Sciatic nerve (tissue), 2 donors: ENCODE measurements around the gene TP53BP1. TPM values are rescaled to one million over a fixed set of nuclear protein-coding genes. Genes with fewer than 3 reads are reported as not detected.

ENCODE experiments used
- ATAC-seq: fragments of 200-7000 bp; cut with Tn5 transposase; one replicate; pipeline ENCODE4 v1.9.1; 2020; ENCODE audit warnings: mild to moderate bottlenecking, moderate library complexity
- DNase-seq: peaks from one replicate; pipeline ENCODE4 v3.0.0-alpha.2; 2020; ENCODE audit warnings: low spot score
- intact Hi-C: fragments of 100-400 bp; cut with DNase I; formaldehyde crosslinking; loops from one replicate; pipeline ENCODE4 v1.14.2; 2022
- total RNA-seq: library from RNA; stranded (reverse); fragmentation: NEBNext Ultra II Directional; extraction: Animal tissue kit (Norgen Biotek cat#: 25700); gene quantifications from one replicate; pipeline ENCODE4 v1.2.1, GENCODE V29; 2021
- donor health status: DM: no; HTN: no; CAD: no.
- donor health status: DM: no; HTN: no; CAD: no.

The TP53BP1 gene
- total RNA-seq, 1 donor from 2014 or later = 60.6 TPM

DNA sequence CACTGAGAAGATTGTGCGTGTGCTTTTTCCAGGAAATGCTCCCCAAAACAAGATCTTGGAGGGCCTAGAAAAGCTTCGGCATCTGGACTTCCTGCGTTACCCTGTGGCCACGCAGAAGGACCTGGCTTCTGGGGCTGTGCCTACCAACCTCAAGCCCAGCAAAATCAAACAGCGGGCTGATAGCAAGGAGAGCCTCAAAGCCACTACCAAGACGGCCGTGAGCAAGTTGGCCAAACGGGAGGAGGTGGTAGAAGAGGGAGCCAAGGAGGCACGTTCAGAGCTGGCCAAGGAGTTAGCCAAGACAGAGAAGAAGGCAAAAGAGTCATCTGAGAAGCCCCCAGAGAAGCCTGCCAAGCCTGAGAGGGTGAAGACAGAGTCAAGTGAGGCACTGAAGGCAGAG is 29.3 kb upstream of the TP53BP1 start:
- DNase-seq (no peak), ATAC-seq (no peak)
- intact Hi-C loops = no loop called here

DNA sequence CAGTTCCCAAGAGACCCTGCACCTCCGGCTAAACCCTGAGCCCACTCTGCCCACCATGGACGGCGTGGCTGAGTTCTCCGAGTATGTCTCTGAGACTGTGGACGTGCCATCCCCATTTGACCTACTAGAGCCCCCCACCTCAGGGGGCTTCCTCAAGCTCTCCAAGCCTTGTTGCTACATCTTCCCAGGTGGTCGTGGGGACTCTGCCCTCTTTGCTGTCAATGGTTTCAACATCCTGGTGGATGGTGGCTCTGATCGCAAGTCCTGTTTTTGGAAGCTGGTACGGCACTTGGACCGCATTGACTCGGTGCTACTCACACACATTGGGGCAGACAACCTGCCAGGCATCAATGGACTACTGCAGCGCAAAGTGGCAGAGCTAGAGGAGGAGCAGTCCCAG is 28.5 kb upstream of the TP53BP1 start:
- no peak for DNase-seq

DNA sequence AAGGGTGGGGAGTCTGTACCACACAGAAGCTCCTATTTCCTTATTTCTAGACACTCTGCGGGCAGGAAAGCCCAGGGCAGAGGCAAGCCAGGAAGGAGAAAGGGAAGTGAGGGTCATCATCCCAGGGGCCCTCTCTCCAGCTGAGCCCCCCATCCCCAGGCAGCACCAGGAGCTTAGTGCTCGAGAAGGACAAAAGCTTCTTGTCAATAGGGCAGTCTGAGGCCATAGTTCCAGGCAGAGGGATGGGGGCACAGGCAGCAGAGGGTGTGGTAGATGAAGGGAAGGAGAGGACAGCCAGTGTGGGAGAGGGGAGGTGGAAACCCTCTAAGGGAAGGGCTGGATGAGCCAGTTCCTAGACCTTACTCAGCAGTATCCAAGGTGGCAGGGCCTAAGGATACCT is 27.2 kb upstream of the TP53BP1 start:
- no peak for ATAC-seq
- intact Hi-C loops = no loop called here
- DNase-seq = no peak

More for the DNA sequence above, 28.5 kb upstream of the TP53BP1 start:
- no peak for ATAC-seq
- intact Hi-C loops = no loop called here

DNA sequence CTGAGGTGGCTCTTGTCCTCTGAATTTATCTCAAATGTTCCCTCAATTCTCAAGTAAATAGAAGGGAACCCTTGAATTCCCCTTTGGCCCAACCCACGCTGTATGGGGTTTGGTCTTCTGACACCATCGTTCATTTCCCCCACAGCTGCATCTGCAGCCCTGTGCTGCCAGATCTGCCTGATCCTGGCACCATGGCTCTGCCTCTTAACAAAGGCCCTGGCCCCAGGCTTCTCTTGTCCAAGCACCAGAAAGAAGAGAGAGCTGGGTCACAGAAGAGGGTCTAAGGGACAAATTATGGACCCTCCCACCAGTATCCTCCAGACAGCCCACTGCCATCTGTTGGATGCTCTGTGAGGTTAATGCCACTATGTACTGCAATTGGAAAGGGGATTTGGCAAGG is 26.2 kb upstream of the TP53BP1 start:
- no peak for DNase-seq
- intact Hi-C loops = no loop called here
- no peak for ATAC-seq

DNA sequence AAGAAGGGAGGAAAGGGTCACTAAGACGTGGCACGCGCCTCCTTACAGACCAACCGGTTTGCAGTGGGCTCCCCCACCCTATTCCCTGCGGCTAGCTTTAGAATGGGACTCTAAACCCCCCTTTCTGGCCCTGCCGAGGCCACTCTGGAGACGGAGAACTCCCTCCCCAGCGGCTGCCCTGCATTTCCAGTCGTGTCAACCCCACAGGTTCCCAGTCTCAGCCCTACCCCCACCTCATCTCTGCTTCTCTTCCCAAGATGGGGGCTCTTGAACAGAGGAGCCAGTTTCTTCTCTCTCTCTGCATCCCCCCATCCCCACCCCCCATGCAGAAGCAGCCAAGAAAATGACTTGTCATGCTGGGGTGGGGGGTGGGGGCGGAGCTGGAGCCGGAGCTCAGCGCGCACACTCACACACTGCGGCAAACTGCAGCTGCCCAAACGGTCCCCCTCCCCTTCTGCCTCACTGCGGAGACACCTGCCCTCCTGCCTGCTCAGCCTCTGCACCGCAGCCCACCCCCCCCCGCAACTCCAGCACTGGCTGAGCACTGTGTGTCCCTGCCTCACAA is 25.3 kb upstream of the TP53BP1 start:
- intact Hi-C loops = no loop called here
- DNase-seq = no peak
- peak; percentile 52 for ATAC-seq

DNA sequence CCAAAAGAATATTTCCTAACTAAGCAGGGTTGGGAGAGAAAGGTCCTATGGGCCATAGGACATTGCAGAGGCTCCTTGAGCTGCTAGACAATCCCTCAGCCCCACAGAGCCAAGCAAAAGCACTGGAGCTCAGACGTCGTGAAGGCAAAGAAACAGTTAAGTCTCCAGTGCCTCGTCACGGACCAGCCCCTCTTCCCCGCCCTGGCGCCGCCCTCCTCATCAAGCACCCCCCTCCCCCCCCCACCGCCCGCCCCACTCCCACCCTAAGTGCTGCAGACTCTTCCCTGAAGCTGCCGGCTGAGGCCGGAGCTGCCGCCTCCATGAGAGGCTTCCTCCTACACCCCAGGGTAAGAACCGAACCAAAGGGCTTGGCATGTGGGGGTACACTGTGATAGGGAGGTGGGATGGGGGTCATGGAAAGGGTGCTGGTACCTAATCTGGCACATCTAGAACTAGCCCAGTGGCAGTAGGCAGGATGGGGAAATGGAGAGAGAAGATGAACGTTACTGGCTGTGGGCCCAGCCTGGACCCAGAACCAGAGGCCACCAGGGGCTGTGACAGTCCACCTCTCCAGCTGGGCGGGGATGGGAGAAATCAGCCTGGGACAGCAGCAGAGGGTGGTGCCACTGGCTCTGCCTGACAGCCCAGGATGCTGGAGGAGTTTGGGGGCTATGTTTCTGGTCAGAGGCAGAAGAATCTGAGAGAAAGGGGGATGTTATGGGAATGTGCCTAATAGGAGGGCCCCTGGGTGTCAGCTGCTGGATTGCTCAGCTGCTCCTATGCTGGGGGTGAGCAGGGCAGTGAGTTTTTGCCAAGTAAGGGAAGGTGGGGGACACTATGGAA is 24.6 kb upstream of the TP53BP1 start, which contains the start of gene MAP1A:
MAP1A (plus strand) TSS at position 255 of the 843 bp plus-strand sequence. CDS start 3,866 bp downstream, outside the sequence.
- DNase-seq (peak; percentile 78), ATAC-seq (peak; percentile 83)
- intact Hi-C loops = no loop called here

DNA sequence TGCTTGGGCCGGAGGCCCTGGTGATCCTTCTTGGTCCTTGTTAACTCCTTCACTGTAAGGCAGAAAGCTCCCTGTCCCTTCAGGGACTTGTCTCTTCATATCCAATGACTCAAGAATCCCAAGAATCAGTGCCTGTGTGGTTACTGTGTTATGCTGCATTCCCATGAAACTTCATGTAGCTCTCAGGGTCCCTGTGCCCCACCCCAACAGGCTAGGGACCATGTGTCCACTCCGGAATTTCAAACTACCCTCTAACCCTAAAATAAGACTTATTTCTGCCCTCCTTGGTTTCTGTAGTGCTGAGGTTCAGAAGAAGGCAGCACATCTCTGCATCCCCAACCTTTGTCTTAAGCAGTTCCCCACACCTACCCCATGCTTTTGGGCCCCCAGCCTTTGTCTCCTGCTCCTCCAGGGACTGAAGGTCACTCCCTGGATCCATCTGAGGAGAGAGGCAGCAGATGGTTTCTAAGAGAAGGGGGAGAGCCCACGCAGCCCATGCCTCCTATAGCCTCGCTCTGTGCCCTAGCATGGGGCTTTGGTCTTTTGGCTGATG is 23.9 kb upstream of the TP53BP1 start:
- DNase-seq (no peak), ATAC-seq (peak; percentile 41)
- intact Hi-C loops = no loop called here

DNA sequence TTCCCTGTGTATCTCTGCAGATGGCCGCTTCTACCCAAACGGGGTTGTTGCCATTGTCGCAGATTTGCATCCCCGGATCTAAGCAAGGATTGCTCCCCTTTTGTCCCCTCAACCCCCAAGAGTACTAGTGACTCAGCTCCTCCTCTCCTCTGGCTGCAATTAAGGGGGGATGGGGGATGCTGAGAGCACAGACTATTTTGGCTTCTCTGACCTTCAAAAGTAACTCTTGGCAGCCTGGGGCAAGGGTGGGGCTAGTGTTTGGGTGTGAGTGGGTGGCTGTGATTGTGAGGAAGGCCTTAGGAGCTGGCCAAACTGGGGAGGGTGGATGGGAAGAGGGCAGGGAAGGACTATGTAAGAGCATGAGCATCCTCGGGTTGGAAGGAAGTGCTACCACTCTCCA is 23.2 kb upstream of the TP53BP1 start:
- DNase-seq (no peak), ATAC-seq (peak; percentile 32)
- intact Hi-C loops = no loop called here

DNA sequence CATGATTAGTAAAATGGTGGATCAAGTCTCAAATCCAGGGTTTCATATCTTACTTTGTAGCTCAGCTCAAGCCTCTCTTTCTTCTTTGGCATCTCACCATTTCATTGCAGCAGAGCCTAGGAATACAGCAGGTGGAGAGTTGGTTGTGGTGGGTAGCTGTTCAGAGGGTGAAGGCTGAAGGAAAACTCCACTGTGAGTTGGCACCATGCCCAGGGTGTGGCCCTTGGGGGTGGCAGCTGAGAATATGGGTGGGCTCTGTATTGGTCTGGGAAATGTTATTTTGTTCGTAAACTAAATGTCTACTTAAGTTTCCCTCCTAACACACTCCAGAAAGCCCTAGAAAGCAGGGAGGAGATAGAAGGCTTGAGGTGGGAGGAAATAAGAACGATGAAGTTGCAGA is 22.8 kb upstream of the TP53BP1 start:
- ATAC-seq = no peak
- intact Hi-C loops = no loop called here
- DNase-seq = no peak

DNA sequence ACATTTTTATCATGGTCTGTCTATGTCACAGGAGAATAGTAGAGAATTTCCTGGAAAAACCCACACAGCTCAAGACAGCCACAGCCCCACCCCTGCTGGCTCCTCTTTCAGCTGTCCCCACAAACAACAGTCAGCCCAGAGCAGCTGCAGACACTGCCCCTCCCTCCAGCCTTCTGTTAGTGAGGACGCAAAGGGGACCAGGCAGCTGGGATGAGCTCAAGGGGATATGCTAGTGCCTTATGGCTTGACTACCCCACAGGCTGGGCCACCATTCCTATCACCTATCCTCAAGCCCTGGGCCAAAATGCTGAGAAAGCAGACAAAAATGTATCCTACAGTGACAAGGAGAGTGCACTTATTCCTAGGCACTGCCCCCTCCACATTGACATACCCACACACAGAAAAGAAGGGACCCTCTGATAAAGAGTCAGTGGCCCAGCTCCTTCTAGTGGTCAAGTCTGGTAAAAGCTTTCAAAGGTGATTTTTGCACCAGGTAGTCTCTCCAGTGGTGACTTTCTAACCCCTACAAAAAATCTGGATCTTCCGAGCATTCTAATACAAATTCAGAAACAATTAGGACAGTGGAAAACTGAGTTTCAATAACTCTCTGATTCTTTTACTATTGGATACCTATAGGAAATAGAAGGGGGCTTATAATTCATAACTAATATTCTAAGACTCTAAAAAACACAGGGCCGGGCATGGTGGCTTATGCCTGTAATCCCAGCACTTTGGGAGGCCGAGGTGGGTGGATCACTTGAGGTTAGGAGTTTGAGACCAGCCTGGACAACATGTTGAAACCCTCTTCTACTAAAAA is 21.5 kb upstream of the TP53BP1 start:
- DNase-seq (no peak), ATAC-seq (peak; percentile 41)
- intact Hi-C loops = no loop called here

DNA sequence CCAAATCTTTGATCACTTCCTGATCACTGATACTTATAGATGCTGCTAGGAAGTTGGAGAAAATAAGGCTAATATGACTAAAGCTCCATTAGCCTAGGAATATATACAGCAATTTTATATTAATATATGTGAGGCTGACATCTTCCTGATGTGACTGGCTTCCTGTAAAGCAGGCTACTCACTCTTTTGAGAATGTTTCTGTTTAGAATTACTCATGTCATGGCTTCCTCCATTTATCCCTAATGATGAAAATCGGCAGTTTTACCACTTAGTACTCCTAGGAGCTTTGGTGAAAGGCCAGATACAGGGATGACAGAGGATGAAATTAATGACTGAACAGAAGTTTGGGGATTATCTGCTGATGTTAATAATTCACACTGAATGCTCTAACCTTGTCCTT is 20.6 kb upstream of the TP53BP1 start:
- ATAC-seq (no peak), DNase-seq (no peak)
- intact Hi-C loops = no loop called here

DNA sequence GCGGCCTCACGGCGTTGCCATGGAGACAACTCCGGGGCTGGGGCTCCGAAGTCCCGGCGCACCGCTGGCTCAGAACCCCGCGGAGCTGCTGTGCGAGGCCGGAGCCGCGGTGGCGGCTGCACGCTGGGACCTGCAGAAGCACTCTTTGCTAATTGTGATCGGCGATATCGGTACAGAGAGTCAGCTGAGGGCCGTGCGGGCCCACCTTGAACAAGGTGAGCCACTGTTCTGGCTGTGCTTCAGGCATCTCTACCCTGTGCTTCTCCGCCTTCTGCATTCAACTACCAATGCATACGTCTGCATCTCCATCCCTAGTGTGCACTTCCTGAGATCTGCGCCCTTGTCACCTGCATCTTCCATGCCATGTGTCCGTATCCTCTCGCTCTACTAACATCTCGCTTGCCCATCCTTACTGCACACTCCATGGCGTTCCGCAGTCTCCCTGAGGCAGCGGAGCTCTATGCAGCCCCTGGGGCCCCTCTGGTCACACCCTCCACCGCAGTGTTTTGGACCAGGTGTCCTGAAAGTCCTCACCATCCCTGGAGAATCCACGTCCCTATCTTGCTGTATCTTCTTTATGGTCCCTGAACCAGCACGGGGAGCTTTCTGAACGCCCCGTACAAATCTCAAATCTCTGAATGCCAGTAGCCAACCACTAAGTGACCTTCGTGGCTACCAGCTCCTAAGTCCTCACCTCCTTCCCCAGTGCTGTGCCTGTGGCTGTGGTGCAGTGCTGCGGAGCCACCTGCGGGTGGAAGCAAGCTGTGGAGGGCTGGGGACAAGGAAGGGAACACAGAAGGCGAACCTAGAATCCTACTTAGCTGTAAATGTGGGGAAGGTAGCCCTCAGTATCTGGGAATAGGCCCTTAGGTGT is 18.3 kb upstream of the TP53BP1 start:
- ATAC-seq (no peak), DNase-seq (no peak)
- intact Hi-C loops = no loop called here

DNA sequence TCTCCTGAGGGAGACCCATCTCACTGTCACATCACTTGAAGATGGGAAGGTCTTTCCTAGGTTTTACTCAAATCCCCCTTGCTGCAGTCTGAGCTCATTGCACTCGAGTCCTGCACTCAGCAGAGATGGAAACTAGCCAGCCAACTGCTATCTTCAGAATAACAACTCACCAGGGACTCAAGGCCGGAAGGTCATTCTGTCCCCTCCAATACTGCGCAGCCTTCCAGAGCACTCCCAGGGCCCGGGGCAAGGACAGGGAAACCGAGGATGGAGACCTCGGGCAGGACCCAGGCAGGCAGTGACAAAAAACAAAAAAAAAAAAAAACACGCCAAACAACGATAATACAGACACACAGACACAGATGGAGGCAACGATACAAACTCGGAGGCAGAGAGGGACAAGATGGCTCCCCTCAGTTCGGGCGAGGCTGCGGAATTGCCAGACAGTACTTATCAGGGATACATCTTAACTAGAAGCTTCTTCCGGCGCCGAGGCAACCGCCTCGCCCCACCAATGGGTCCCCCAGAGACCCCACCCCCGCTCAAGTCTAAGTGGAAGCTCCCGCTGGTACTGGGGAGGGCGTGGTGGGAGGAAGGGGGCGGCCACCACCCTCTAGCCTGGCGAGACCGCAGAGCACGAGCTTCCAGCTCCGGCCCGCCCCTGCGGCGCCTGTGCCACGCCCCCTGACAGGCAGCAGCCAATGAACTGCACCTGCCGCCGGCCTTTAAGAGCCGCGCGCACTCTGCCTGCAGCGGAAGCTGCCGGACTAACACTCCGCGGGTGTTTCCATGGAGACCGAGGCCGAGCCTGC is 17.4 kb upstream of the TP53BP1 start:
- peak; percentile 97 for ATAC-seq
- intact Hi-C loops = no loop called here

DNA sequence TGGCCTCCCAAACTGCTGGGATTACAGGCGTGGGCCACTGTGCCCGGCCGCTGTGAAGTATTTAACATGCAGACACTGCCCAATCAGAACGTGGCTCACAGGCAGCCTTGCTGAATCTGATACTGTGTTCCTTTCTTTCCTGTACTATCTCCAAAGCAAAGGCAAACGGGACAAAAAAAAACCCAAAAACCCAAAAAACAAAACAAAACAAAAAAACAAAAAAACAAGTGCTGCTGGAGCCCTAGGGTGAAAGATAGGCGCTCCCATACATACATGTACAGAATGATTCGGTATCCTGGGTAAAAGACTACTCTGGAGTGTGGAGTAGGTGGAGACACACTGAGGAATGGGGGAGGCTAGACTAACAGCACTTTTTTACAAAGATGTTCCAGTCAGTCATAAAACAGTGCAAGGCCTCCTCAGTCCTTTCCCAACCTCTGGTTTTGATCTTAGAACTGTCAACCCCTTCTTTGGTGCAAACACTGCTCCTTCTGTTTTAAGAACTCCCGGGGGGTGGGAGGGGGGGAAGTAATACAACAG is 16.8 kb upstream of the TP53BP1 start:
- ATAC-seq (peak; percentile 7), DNase-seq (no peak)
- intact Hi-C loops = no loop called here

More for the DNA sequence above, 17.4 kb upstream of the TP53BP1 start:
- DNase-seq = peak; percentile 99

DNA sequence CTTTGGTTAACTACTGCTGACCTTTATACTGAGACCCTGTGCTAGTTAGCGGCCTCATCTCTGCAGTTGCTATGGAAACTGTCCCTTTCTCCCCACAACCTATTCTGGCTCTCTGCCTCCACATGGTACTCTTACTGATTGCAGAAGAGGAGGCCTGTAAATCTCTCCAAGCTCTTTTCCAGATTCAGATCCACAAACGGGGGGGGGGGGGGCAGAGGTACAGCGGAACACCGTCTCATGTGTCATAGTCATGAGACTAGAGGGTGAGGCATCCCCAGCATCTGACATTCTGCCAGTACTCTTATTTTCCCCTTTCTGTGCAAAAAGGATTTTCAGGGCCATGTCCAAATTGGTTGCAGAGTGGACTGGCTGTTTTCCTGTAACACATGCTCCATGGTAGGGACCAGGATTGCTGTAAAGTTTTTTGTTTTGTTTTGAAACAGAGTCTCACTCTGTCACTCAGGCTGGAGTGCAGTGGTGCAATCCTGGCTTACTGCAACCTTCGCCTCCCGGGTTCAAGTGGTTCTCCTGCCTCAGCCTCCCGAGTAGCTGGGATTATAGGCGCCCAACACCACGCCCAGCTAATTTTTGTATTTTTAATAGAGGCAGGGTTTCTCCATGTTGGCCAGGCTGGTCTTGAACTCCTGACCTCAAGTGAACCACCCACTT is 16.2 kb upstream of the TP53BP1 start:
- DNase-seq (no peak), ATAC-seq (peak; percentile 5)
- intact Hi-C loops = no loop called here

DNA sequence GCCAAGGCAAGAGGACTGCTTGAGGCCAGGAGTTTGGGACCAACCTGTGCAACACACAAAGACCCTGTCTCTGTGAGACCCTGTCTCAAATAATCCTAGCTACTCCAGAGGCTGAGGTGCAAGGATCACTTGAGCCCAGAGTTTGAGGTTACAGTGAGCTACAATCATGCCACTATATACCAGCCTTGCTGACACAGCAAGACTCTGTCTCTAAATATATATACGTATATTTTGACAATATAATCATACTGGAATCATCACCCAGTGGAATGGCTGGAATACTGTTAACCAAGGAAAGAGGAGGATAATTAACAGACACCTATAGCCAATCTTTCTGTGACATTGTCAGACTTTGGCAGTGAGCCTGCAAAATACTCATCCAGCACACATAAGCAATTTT is 15.5 kb upstream of the TP53BP1 start:
- no peak for DNase-seq
- intact Hi-C loops = no loop called here
- no peak for ATAC-seq

DNA sequence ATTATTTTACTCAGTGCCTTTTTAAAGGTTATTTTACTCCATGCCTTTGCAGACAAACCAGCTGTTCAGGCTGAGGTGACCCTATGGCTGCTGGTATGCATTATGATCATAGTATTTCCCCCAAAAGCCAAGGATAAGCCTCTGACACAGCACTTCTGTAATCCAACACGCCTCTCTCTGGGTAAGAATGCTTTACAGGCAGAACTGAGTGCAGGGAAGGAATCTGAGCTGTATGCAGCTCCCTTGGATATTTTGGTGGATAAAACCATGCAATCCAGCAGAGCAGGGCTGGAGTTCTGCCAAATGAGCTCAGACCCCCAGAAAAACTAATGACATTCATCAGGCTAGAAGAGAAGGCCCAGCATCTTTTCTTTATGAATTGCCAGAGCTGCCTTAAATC is 12.8 kb upstream of the TP53BP1 start:
- DNase-seq (no peak), ATAC-seq (no peak)
- intact Hi-C loops = no loop called here
